HEK293 (cell line): ENCODE results near the gene COIL.

Source experiments
- CTCF ChIA-PET: fragments of 350-600 bp; formaldehyde crosslinking; extraction: SDS; loops from one replicate; lab custom pipeline; 2021; ENCODE audit warnings: antibody characterized with exemption; lab: Yijun Ruan, JAX
- POLR2A ChIA-PET: fragments of 300-600 bp; formaldehyde crosslinking; extraction: SDS; loops from one replicate; lab custom pipeline; 2020; ENCODE audit warnings: antibody characterized with exemption, inconsistent platforms; lab: Yijun Ruan, JAX
- H3K27ac ChIP-seq: fragments of 200-500 bp; sonication (Bioruptor generic); 2 replicates; pipeline ENCODE4 v1.5.1; 2014; ENCODE audit warnings: low read depth, low read length, control low read depth, inconsistent platforms; ENCODE audit errors: extremely low read depth
- H3K36me3 ChIP-seq, 2 experiments: fragments of 200-500 bp in 1 of 2; sonication (Bioruptor generic) in 1 of 2; 1 replicate in 1 of 2; 2 replicates in 1 of 2; pipeline ENCODE4 v1.5.1; 2014 to 2017; ENCODE audit warnings: inconsistent platforms in 2 of 2, low read length in 2 of 2; ENCODE audit not compliant: control insufficient read depth in 2 of 2, insufficient read depth in 1 of 2
- H3K4me1 ChIP-seq: fragments of 200-500 bp; sonication (Bioruptor generic); 2 replicates; pipeline ENCODE4 v1.5.1; 2014; ENCODE audit warnings: mild to moderate bottlenecking, low read length, inconsistent platforms; ENCODE audit not compliant: control insufficient read depth, insufficient read depth
- H3K4me3 ChIP-seq: 2 replicates; pipeline ENCODE4 v1.5.1; 2011; ENCODE audit warnings: low read depth, mild to moderate bottlenecking, control low read depth, low read length, moderate library complexity
- H3K9me3 ChIP-seq: fragments of 200-500 bp; sonication (Bioruptor generic); 2 replicates; pipeline ENCODE4 v1.5.1; 2014; ENCODE audit warnings: low read depth, low read length, inconsistent platforms; ENCODE audit not compliant: control insufficient read depth, insufficient read depth
- EGR2 ChIP-seq: fragments of 450-650 bp; formaldehyde crosslinking; IDR thresholded peaks from 2 replicates; pipeline ENCODE4 v1.5.1; 2016; ENCODE audit warnings: low read depth, missing biosample characterization, missing genetic modification characterization
- KLF10 ChIP-seq: fragments of 450-650 bp; IDR thresholded peaks from 2 replicates; pipeline ENCODE4 v1.5.1; 2018; ENCODE audit warnings: missing biosample characterization, mild to moderate bottlenecking, missing genetic modification characterization
- TRIM28 ChIP-seq: IDR thresholded peaks from 2 replicates; pipeline ENCODE4 v1.6.1; 2011; ENCODE audit warnings: low read length, control low read depth, borderline replicate concordance
- WT1 ChIP-seq: fragments of 450-650 bp; formaldehyde crosslinking; IDR thresholded peaks from 2 replicates; pipeline ENCODE4 v1.5.1; 2016; ENCODE audit warnings: missing biosample characterization, missing genetic modification characterization
- YY1 ChIP-seq: fragments of 450-650 bp; formaldehyde crosslinking; IDR thresholded peaks from 2 replicates; pipeline ENCODE4 v1.5.1; 2018; ENCODE audit warnings: missing biosample characterization, missing genetic modification characterization
- ZBTB7A ChIP-seq: fragments of 450-650 bp; formaldehyde crosslinking; IDR thresholded peaks from 2 replicates; pipeline ENCODE4 v1.5.1; 2016; ENCODE audit warnings: low read depth, missing biosample characterization, missing genetic modification characterization
- ZFHX2 ChIP-seq: fragments of 450-650 bp; formaldehyde crosslinking; conservative IDR thresholded peaks from 2 replicates; pipeline ENCODE4 v1.5.1; 2016; ENCODE audit warnings: missing biosample characterization, missing genetic modification characterization
- ZIC2 ChIP-seq: fragments of 450-650 bp; formaldehyde crosslinking; IDR thresholded peaks from 2 replicates; pipeline ENCODE4 v1.5.1; 2016; ENCODE audit warnings: missing biosample characterization, missing genetic modification characterization
- ZNF114 ChIP-seq: fragments of 450-650 bp; formaldehyde crosslinking; IDR thresholded peaks from 2 replicates; pipeline ENCODE4 v1.5.0; 2017; ENCODE audit warnings: missing biosample characterization, missing genetic modification characterization
- ZNF121 ChIP-seq: fragments of 450-650 bp; formaldehyde crosslinking; IDR thresholded peaks from 2 replicates; pipeline ENCODE4 v1.5.1; 2016; ENCODE audit warnings: missing biosample characterization, missing genetic modification characterization
- ZNF140 ChIP-seq: fragments of 450-650 bp; formaldehyde crosslinking; IDR thresholded peaks from 2 replicates; pipeline ENCODE4 v1.5.1; 2016; ENCODE audit warnings: missing biosample characterization, missing genetic modification characterization
- ZNF146 ChIP-seq: fragments of 450-650 bp; formaldehyde crosslinking; IDR thresholded peaks from 2 replicates; pipeline ENCODE4 v1.5.1; 2016; ENCODE audit warnings: missing biosample characterization, missing genetic modification characterization
- ZNF223 ChIP-seq: fragments of 450-650 bp; formaldehyde crosslinking; IDR thresholded peaks from 2 replicates; pipeline ENCODE4 v1.5.1; 2016; ENCODE audit warnings: missing biosample characterization, missing genetic modification characterization
- ZNF24 ChIP-seq: fragments of 450-650 bp; formaldehyde crosslinking; IDR thresholded peaks from 2 replicates; pipeline ENCODE4 v1.5.1; 2016; ENCODE audit warnings: missing biosample characterization, missing genetic modification characterization
- ZNF366 ChIP-seq: fragments of 450-650 bp; formaldehyde crosslinking; conservative IDR thresholded peaks from 2 replicates; pipeline ENCODE4 v1.5.1; 2016; ENCODE audit warnings: missing biosample characterization, missing genetic modification characterization
- ZNF404 ChIP-seq: fragments of 450-650 bp; formaldehyde crosslinking; IDR thresholded peaks from 2 replicates; pipeline ENCODE4 v1.5.1; 2017; ENCODE audit warnings: missing biosample characterization, missing genetic modification characterization
- ZNF510 ChIP-seq: fragments of 450-650 bp; formaldehyde crosslinking; IDR thresholded peaks from 2 replicates; pipeline ENCODE4 v1.5.1; 2018; ENCODE audit warnings: mild to moderate bottlenecking, missing genetic modification characterization, missing biosample characterization; ENCODE audit not compliant: insufficient replicate concordance
- ZNF548 ChIP-seq: fragments of 450-650 bp; formaldehyde crosslinking; IDR thresholded peaks from 2 replicates; pipeline ENCODE4 v1.5.1; 2016; ENCODE audit warnings: missing biosample characterization, missing genetic modification characterization
- ZNF585B ChIP-seq: fragments of 450-650 bp; formaldehyde crosslinking; IDR thresholded peaks from 2 replicates; pipeline ENCODE4 v1.5.1; 2016; ENCODE audit warnings: missing biosample characterization, missing genetic modification characterization
- ZNF626 ChIP-seq: fragments of 450-650 bp; sonication (Bioruptor Pico); formaldehyde crosslinking; IDR thresholded peaks from 2 replicates; pipeline ENCODE4 v1.5.1; 2018; ENCODE audit warnings: missing biosample characterization, missing genetic modification characterization, inconsistent platforms
- ZNF677 ChIP-seq: fragments of 450-650 bp; IDR thresholded peaks from 2 replicates; pipeline ENCODE4 v1.5.0; 2018; ENCODE audit warnings: missing biosample characterization, mild to moderate bottlenecking, missing genetic modification characterization, moderate library complexity
- TF ChIP-seq, protein P1 (sequence below): fragments of 450-650 bp; formaldehyde crosslinking; IDR thresholded peaks from 2 replicates; pipeline ENCODE4 v1.5.1; 2016; ENCODE audit warnings: missing biosample characterization, missing genetic modification characterization
- TF ChIP-seq, protein P2 (sequence below): fragments of 450-650 bp; formaldehyde crosslinking; IDR thresholded peaks from 2 replicates; pipeline ENCODE4 v1.5.1; 2016; ENCODE audit warnings: missing biosample characterization, missing genetic modification characterization, borderline replicate concordance
- TF ChIP-seq, protein P3 (sequence below): fragments of 450-650 bp; formaldehyde crosslinking; IDR thresholded peaks from 2 replicates; pipeline ENCODE4 v1.5.1; 2016; ENCODE audit warnings: missing biosample characterization, missing genetic modification characterization

COIL gene

DNA sequence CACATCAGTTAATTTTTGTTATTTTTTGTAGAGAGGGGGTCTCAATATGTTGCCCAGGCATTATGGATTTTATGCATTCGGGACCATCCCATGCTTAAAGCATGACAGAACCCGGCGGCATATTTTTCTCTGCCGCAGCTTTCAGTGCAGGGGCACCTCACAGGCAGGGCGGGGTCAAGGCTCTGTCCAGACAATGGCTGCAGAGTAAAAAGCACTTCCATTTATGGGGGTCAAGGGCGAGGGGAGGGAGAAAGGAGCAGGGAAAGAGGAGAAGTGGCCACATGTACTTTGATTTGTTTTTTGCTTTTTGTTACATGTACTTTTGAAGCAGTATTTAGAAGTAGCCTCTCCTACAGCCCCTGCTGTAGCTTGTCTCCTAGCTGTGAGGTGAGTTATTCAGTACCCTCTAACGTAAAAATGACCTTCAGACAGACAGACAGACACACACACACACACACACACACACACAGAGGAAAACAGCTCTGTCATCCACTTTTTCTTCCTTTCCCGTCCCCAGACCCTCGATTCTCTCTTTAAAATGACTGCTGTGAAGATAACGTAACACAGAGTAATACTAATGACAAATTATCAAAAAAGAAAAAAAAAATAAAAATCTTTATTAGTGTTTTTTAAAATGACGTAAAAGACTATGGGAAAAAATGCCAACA is 16.2 kb upstream of the COIL start (continued):
- no peak for TF ChIP-seq ZNF140 (tag by site-specific recombination)
- no peak for TF ChIP-seq ZNF121 (tag by site-specific recombination)
- TF ChIP-seq ZNF626, result no peak
- no peak for TF ChIP-seq TRIM28
- no peak for TF ChIP-seq ZNF548 (tag by site-specific recombination)
- TF ChIP-seq ZNF585B (tag by site-specific recombination), result no peak
- no peak for TF ChIP-seq KLF10
- TF ChIP-seq ZNF146 (tag by site-specific recombination), result no peak
- TF ChIP-seq ZFHX2 (tag by site-specific recombination), result no peak
- TF ChIP-seq, protein P1, sequence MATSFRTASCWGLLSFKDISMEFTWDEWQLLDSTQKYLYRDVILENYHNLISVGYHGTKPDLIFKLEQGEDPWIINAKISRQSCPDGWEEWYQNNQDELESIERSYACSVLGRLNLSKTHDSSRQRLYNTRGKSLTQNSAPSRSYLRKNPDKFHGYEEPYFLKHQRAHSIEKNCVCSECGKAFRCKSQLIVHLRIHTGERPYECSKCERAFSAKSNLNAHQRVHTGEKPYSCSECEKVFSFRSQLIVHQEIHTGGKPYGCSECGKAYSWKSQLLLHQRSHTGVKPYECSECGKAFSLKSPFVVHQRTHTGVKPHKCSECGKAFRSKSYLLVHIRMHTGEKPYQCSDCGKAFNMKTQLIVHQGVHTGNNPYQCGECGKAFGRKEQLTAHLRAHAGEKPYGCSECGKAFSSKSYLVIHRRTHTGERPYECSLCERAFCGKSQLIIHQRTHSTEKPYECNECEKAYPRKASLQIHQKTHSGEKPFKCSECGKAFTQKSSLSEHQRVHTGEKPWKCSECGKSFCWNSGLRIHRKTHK (tag by site-specific recombination), result no peak
- TF ChIP-seq ZNF677, result no peak
- TF ChIP-seq ZNF24, result no peak
- no peak for TF ChIP-seq ZNF223 (tag by site-specific recombination)
- TF ChIP-seq ZIC2 (tag by site-specific recombination), result no peak
- TF ChIP-seq, protein P2, sequence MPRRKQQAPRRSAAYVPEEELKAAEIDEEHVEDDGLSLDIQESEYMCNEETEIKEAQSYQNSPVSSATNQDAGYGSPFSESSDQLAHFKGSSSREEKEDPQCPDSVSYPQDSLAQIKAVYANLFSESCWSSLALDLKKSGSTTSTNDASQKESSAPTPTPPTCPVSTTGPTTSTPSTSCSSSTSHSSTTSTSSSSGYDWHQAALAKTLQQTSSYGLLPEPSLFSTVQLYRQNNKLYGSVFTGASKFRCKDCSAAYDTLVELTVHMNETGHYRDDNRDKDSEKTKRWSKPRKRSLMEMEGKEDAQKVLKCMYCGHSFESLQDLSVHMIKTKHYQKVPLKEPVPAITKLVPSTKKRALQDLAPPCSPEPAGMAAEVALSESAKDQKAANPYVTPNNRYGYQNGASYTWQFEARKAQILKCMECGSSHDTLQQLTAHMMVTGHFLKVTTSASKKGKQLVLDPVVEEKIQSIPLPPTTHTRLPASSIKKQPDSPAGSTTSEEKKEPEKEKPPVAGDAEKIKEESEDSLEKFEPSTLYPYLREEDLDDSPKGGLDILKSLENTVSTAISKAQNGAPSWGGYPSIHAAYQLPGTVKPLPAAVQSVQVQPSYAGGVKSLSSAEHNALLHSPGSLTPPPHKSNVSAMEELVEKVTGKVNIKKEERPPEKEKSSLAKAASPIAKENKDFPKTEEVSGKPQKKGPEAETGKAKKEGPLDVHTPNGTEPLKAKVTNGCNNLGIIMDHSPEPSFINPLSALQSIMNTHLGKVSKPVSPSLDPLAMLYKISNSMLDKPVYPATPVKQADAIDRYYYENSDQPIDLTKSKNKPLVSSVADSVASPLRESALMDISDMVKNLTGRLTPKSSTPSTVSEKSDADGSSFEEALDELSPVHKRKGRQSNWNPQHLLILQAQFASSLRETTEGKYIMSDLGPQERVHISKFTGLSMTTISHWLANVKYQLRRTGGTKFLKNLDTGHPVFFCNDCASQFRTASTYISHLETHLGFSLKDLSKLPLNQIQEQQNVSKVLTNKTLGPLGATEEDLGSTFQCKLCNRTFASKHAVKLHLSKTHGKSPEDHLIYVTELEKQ (tag by site-specific recombination), result no peak
- TF ChIP-seq EGR2 (tag by site-specific recombination), result no peak

DNA sequence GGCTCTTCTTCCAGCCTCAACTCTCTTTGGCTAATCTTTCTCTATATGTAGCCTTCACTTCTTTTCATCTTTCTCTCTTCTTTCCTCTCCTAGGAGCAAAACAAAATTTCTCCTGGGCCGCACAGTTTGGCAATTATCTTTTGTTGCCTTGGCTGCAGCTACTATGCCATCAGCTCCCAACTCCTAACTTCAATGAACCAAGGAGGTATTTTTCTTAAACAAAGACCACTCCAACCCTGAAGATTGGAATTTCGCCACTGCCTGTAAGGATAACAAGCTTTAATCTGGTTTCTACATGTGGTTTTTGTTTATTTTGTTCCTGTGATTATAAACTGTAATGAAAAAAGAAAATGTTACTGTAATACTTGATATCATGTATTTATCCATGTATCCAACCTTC is 14.8 kb upstream of the COIL start:
- H3K9me3 ChIP-seq, result no peaks in the 10 kb centered on the region
- no peak overlapping the region for H3K27ac ChIP-seq
- H3K4me3 ChIP-seq, result no peak overlapping the region
- POLR2A ChIA-PET, result interaction anchor here (3.2 kb wide), 1 partner anchor 62 kb away, joined by 13 read pairs; the partner anchor contains the start of gene TRIM25
- CTCF ChIA-PET, result interaction anchor here (0.6 kb wide), 1 partner anchor 42 kb away, joined by 3 read pairs; no protein-coding TSS in a partner anchor
- H3K4me1 ChIP-seq, result no peaks in the 10 kb centered on the region
- TF ChIP-seq ZNF366 (tag by site-specific recombination) (no peak), ZBTB7A (no peak), ZNF114 (no peak), ZNF404 (tag by site-specific recombination) (no peak), WT1 (no peak), YY1 (no peak), ZNF510 (tag by site-specific recombination) (no peak)
- TF ChIP-seq, protein P3, sequence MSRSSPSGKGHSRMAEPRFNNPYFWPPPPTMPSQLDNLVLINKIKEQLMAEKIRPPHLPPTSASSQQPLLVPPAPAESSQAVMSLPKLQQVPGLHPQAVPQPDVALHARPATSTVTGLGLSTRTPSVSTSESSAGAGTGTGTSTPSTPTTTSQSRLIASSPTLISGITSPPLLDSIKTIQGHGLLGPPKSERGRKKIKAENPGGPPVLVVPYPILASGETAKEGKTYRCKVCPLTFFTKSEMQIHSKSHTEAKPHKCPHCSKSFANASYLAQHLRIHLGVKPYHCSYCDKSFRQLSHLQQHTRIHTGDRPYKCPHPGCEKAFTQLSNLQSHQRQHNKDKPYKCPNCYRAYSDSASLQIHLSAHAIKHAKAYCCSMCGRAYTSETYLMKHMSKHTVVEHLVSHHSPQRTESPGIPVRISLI, result no peak
- TF ChIP-seq, all 188 proteins: peak for 0
- no peaks in the 10 kb centered on the region for H3K36me3 ChIP-seq
